ENCODE data around the gene PRIM1. TPM values are rescaled to one million over a fixed set of nuclear protein-coding genes. Genes with fewer than 3 reads are reported as not detected.

The PRIM1 gene
- total RNA-seq, 1 donor from 2014 or later: 11.2 TPM

DNA sequence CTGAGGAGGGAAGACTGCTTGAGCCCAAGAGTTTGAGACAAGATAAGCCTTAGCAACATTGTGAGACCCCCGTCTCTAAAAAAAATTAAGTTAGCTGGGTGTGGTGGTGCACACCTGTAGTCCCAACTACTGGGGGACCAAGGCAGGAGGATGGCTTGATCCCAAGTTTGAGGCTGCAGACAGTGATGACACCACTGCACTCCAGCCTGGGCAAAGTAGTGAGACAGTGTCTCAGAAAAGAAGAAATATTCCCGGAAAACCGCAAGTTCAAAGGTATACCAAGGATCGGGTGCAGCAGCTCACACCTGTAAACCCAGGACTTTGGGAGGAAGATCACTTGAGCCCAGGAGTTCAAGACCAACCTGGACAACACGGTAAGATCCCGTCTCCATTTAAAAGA lies 69.8 kb downstream of the PRIM1 start:
- Mint-ChIP-seq H3K9me3 (ENCODE audit: unreplicated experiment) (no peaks in the 10 kb centered on the region), H3K36me3 (ENCODE audit: low read depth, unreplicated experiment) (peaks cover 28% of the 10 kb centered on the region), H3K4me3 (ENCODE audit: unreplicated experiment) (peak overlapping the region; percentile 37), H3K27ac (ENCODE audit: unreplicated experiment) (peak overlapping the region; percentile 77), H3K27me3 (ENCODE audit: unreplicated experiment) (peaks cover 7% of the 10 kb centered on the region), H3K4me1 (ENCODE audit: unreplicated experiment) (peaks cover 22% of the 10 kb centered on the region)
- no peak for DNase-seq (ENCODE audit: low spot score)
- TF ChIP-seq, protein P1, sequence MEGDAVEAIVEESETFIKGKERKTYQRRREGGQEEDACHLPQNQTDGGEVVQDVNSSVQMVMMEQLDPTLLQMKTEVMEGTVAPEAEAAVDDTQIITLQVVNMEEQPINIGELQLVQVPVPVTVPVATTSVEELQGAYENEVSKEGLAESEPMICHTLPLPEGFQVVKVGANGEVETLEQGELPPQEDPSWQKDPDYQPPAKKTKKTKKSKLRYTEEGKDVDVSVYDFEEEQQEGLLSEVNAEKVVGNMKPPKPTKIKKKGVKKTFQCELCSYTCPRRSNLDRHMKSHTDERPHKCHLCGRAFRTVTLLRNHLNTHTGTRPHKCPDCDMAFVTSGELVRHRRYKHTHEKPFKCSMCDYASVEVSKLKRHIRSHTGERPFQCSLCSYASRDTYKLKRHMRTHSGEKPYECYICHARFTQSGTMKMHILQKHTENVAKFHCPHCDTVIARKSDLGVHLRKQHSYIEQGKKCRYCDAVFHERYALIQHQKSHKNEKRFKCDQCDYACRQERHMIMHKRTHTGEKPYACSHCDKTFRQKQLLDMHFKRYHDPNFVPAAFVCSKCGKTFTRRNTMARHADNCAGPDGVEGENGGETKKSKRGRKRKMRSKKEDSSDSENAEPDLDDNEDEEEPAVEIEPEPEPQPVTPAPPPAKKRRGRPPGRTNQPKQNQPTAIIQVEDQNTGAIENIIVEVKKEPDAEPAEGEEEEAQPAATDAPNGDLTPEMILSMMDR (IDR thresholded peaks at IDR 0.05; ENCODE audit: unreplicated experiment): no peak

Other genes with a start within 250 kb of the PRIM1 start
- 122 TPM for gene RBMS2, start 230.5 kb downstream of the PRIM1 start, total RNA-seq (ENCODE audit: unreplicated experiment)
- gene BAZ2A, start 122.0 kb downstream of the PRIM1 start, total RNA-seq (ENCODE audit: unreplicated experiment): 165 TPM
- 519 TPM for gene ATP5F1B, start 106.3 kb downstream of the PRIM1 start, total RNA-seq (ENCODE audit: unreplicated experiment)
- gene PTGES3, start 64.0 kb downstream of the PRIM1 start, total RNA-seq (ENCODE audit: unreplicated experiment): 165 TPM
- 687 TPM for gene NACA, start 27.0 kb downstream of the PRIM1 start, total RNA-seq (ENCODE audit: unreplicated experiment)
- 1.8 TPM for gene HSD17B6, start 11.0 kb upstream of the PRIM1 start, total RNA-seq (ENCODE audit: unreplicated experiment)
- not detected for gene SDR9C7, start 182.1 kb upstream of the PRIM1 start, total RNA-seq (ENCODE audit: unreplicated experiment)
- 0.82 TPM for gene RDH16, start 205.3 kb upstream of the PRIM1 start, total RNA-seq (ENCODE audit: unreplicated experiment)